VCaP (cell line): ENCODE measurements around the gene NHLH2.

Experiments used
- H3K27ac ChIP-seq: fragments of 450-650 bp; 2 replicates; pipeline ENCODE4 v1.5.1; 2017
- TF ChIP-seq, protein P1 (sequence below): fragments of 450-650 bp; conservative IDR thresholded peaks from 2 replicates; pipeline ENCODE4 v1.5.1; 2017; ENCODE audit warnings: mild to moderate bottlenecking, moderate library complexity

NHLH2 gene

GRCh38 chr1:115838431-115839028, 2.4 kb downstream of the NHLH2 start:
- TF ChIP-seq, protein P1, sequence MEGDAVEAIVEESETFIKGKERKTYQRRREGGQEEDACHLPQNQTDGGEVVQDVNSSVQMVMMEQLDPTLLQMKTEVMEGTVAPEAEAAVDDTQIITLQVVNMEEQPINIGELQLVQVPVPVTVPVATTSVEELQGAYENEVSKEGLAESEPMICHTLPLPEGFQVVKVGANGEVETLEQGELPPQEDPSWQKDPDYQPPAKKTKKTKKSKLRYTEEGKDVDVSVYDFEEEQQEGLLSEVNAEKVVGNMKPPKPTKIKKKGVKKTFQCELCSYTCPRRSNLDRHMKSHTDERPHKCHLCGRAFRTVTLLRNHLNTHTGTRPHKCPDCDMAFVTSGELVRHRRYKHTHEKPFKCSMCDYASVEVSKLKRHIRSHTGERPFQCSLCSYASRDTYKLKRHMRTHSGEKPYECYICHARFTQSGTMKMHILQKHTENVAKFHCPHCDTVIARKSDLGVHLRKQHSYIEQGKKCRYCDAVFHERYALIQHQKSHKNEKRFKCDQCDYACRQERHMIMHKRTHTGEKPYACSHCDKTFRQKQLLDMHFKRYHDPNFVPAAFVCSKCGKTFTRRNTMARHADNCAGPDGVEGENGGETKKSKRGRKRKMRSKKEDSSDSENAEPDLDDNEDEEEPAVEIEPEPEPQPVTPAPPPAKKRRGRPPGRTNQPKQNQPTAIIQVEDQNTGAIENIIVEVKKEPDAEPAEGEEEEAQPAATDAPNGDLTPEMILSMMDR, result no peak
- peak overlapping the region; percentile 94 for H3K27ac ChIP-seq

DNA sequence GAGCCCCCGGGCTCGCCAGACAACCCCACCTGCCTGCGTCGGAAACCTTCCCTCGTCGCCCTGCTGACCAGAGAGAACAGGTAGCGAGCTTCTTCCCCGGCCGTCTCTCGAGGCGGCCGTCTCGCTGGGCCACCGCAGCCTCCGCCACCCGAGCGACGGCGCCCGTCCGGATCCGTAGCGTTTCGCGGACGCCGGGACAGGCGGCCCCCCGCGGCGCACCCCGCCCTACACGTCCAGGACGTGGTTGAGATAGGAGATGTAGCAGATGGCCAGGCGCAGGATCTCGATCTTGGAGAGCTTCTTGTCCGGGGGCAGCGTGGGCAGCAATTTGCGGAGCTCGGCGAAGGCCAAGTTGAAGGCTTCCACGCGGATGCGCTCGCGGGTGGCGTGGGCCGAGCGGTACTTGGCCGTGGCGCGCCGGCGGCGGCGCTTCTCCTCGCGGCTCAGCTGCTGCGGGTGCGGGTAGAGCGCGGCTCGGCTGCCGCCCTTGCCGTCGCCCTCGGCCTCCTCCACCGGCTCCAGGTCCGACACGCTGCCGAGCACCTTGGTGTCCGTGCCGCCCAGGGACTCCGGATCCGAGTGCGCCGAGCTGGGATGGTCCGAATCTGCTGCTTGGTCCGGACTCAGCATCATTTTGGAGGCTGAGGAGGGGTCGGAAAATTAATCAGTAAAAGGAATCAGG, 3.0 kb downstream of the NHLH2 start:
- TF ChIP-seq, protein P1, result no peak
- peak overlapping the region; percentile 94 for H3K27ac ChIP-seq

GRCh38 chr1:115837341-115837739, 3.6 kb downstream of the NHLH2 start:
- TF ChIP-seq, protein P1, result no peak
- peak overlapping the region; percentile 94 for H3K27ac ChIP-seq

- TF ChIP-seq, protein P1, result peak; percentile 22; the same call in 1 of the 2 replicates
- no peak overlapping the region for H3K27ac ChIP-seq
These were observed 7.1 kb downstream of the NHLH2 start for GRCh38 chr1:115833856-115834255.

DNA sequence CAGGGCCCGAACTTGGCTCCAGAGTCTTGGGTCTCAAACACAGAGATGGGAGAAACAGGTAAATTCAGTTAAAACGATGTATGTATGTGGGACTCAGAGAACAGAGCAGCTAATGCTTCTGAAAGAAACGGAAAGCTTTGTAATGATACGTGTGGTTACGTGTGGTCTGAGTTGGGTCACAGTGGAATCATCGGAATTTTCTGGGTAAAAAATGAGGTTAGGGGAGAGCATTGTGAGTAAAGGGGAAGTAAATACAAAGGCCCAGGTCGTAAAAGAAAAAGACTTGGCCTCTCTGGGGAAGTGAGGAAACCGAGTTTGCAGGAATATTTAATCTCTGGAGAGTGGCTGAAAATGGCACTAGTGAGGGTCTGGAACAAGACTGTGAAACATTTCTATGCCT, 8.3 kb downstream of the NHLH2 start:
- no peak overlapping the region for H3K27ac ChIP-seq
- TF ChIP-seq, protein P1, result no peak

DNA sequence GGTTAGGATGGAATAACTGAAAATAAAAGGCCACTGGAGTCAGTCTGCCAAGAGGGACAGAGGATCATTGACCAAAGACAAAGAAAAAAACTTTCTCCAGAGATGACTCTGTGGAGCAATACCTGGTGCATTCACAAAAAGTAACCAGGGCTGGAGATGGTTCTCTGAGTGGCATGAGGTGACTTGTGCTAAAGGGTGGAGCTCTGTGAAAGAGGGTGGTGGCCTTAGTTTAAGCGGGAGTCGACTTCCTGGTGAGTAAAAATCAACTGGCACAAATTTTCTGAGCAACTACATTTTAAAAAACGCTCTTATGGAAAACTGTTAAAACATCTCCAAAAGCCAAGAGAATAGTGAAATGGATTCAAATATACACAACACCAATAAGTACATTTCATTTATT, 10.0 kb downstream of the NHLH2 start:
- H3K27ac ChIP-seq, result no peak overlapping the region
- TF ChIP-seq, protein P1, result no peak

- TF ChIP-seq, protein P1, result no peak
- H3K27ac ChIP-seq, result no peak overlapping the region
These were observed 11.0 kb downstream of the NHLH2 start for GRCh38 chr1:115829947-115830346.
